HG03342 (cell line): ENCODE data around the gene GMCL2.

Experiments used
- ATAC-seq: cut with Tn5 transposase; IDR thresholded peaks from one replicate; pipeline ENCODE4 v1.9.1; 2021; ENCODE audit warnings: mild to moderate bottlenecking, moderate library complexity; ENCODE audit not compliant: unreplicated experiment

Gene GMCL2

GRCh38 chr5:178145965-178146820 is 41.0 kb downstream of the GMCL2 start:
- peak; percentile 73 for ATAC-seq

GRCh38 chr5:178143901-178144300 is 43.3 kb downstream of the GMCL2 start:
- no peak for ATAC-seq

- no peak for ATAC-seq
These were observed 43.9 kb downstream of the GMCL2 start for GRCh38 chr5:178143246-178143645.

- ATAC-seq = no peak
These were observed 44.5 kb downstream of the GMCL2 start for GRCh38 chr5:178142642-178143041.

- no peak for ATAC-seq
These were observed 45.6 kb downstream of the GMCL2 start for GRCh38 chr5:178141550-178141949.

- ATAC-seq = no peak
These were observed 49.2 kb downstream of the GMCL2 start for GRCh38 chr5:178137991-178138390.

- no peak for ATAC-seq
These were observed 50.2 kb downstream of the GMCL2 start for GRCh38 chr5:178136990-178137389.
